Measurements from ENCODE around the gene SH3BP2.

DNA sequence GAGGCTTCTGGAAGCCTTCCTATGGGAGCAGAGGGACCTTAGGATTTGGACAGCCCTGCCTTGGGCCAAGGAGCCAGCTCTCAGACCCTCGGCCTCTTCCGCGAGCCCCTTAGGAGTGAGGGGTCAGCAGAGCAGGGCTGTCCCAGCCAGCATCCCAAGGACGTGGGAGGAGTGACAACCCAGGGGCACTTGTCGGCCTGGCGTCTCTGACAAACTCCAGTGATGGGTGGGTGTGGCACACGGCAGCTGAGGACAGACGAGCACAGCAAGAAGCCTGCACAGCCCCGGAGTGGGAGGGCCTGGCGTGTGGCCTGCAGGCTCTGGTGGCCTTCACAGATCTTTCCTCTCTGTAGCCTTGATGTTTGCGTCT is 25.2 kb upstream of the SH3BP2 start:
- no peak for TF ChIP-seq POLR2AphosphoS5 (IDR thresholded peaks at IDR 0.05; ENCODE audit: borderline replicate concordance, low read depth, low read length)
- TF ChIP-seq EZH2 (IDR thresholded peaks at IDR 0.05), result no peak
- TF ChIP-seq FOXP2 (optimal IDR thresholded peaks at IDR 0.05; ENCODE audit: control extremely low read depth, extremely low read length, insufficient read depth), result no peak
